GM23248 (cell line): ENCODE results near the gene MTUS2.

Experiments
- EZH2 ChIP-seq: fragments of 200-600 bp; sonication (generic); IDR thresholded peaks from 2 replicates; pipeline ENCODE4 v1.6.1; 2018; ENCODE audit warnings: antibody characterized with exemption, mild to moderate bottlenecking; ENCODE audit not compliant: insufficient read depth, poor library complexity, severe bottlenecking
- EZH2phosphoT487 ChIP-seq: fragments of 200-600 bp; sonication (generic); IDR thresholded peaks from 2 replicates; pipeline ENCODE4 v1.6.1; 2018; ENCODE audit warnings: antibody characterized with exemption, moderate library complexity, mild to moderate bottlenecking, low read depth; ENCODE audit not compliant: insufficient read depth

GRCh38 chr13:29136341-29136740 is 316.2 kb downstream of the MTUS2 start:
- no peak for TF ChIP-seq EZH2
- TF ChIP-seq EZH2phosphoT487: no peak
